Transverse colon (tissue), 4 donors: Measurements from ENCODE around the gene EXOSC10. TPM values are rescaled to one million over a fixed set of nuclear protein-coding genes. Genes with fewer than 3 reads are reported as not detected.
"Not testable (repeated sequence)": the region's sequence is repeated elsewhere in the genome, so short reads cannot be mapped to it uniquely, and the experiment has no call there.

Source experiments
- DNase-seq: peaks from one replicate; pipeline ENCODE4 v3.0.0-alpha.2; 2019
- H3K27ac ChIP-seq, 4 donors: fragments of 200-600 bp; sonication (generic); 2 replicates each; pipeline ENCODE4 v1.5.1; 2016 to 2018; ENCODE audit warnings: inconsistent platforms in 4 of 4
- H3K27me3 ChIP-seq: fragments of 200-600 bp; sonication (generic); 2 replicates; pipeline ENCODE4 v1.5.1; 2017; ENCODE audit warnings: inconsistent platforms
- H3K36me3 ChIP-seq, 4 donors: fragments of 200-600 bp; sonication (generic); 2 replicates each; pipeline ENCODE4 v1.5.1; 2017 to 2019; ENCODE audit warnings: inconsistent platforms in 4 of 4
- H3K4me1 ChIP-seq, 4 donors: fragments of 200-600 bp; sonication (generic); 2 replicates each; pipeline ENCODE4 v1.5.1; 2017 to 2020; ENCODE audit warnings: inconsistent platforms in 4 of 4
- H3K4me3 ChIP-seq, 4 donors: fragments of 200-600 bp; sonication (generic); 1 replicate in 1 of 4; 2 replicates in 3 of 4; pipeline versions ENCODE4 v1.5.1 to v1.6.1; 2017 to 2019; ENCODE audit warnings: inconsistent platforms in 4 of 4
- H3K9me3 ChIP-seq, 2 donors: fragments of 200-600 bp; sonication (generic); 2 replicates each; pipeline ENCODE4 v1.5.1; 2017 to 2019; ENCODE audit warnings: inconsistent platforms in 2 of 2
- EP300 ChIP-seq: sonication (generic); formaldehyde crosslinking; IDR thresholded peaks from one replicate; pipeline ENCODE4 v1.6.1; 2017; ENCODE audit warnings: antibody characterized with exemption, low read depth
- POLR2A ChIP-seq: fragments of 450-650 bp; IDR thresholded peaks from one replicate; pipeline ENCODE4 v1.6.1; 2016; ENCODE audit warnings: antibody characterized with exemption, mild to moderate bottlenecking, moderate library complexity
- POLR2AphosphoS5 ChIP-seq, 3 donors: sonication (generic); formaldehyde crosslinking; IDR thresholded peaks; one replicate each; pipeline ENCODE4 v1.6.1; 2016; ENCODE audit warnings: antibody characterized with exemption in 3 of 3
- WGBS, 2 donors: methylation state at CpG; one replicate each; pipeline ENCODE4 v1.1.5; 2018; ENCODE audit warnings: low coverage in 1 of 2; 5-methylcytosine and 5-hydroxymethylcytosine counted together
- in situ Hi-C, 4 donors: fragments of 200-750 bp; cut with MboI; loops; one replicate each; pipeline versions ENCODE4 v1.15.0 to v1.15.1; 2017; ENCODE audit warnings: low sequenced_read_pairs in 3 of 4, low pct_ligation_motif_present in 1 of 4, low pct_unique_long_range_greater_than_20kb in 1 of 4
- intact Hi-C: fragments of 100-400 bp; cut with DNase I; formaldehyde crosslinking; loops from one replicate; pipeline ENCODE4 v1.15.1; 2023; ENCODE audit warnings: low total_unique reads
- total RNA-seq, 4 donors: library from RNA; depleted of rRNA; stranded (reverse); fragments of >200 nt; gene quantifications; one replicate each; pipeline ENCODE4 v1.1.0, GENCODE V29; 2016
- TF ChIP-seq, protein P1 (sequence below), 5 experiments: fragments of 200-600 bp in 3 of 5; fragments of 450-650 bp in 2 of 5; sonication (generic) in 3 of 5; IDR thresholded peaks; 1 replicate in 2 of 5; 2 replicates in 3 of 5; pipeline ENCODE4 v1.5.1; 2016 to 2017; ENCODE audit warnings: antibody characterized with exemption in 5 of 5, inconsistent platforms in 3 of 5, mild to moderate bottlenecking in 2 of 5, moderate library complexity in 1 of 5

Gene EXOSC10
- total RNA-seq, 4 donors from 2014 or later = 43.8 to 113 (median 68.7) TPM

GRCh38 chr1:11109047-11109760 is 9.5 kb upstream of the EXOSC10 start:
- in situ Hi-C loops = no loop called here
- no peak for DNase-seq
- H3K27me3 ChIP-seq = no peaks in the 10 kb centered on the region
- TF ChIP-seq POLR2AphosphoS5 (IDR thresholded peaks at IDR 0.05) = no peak
- TF ChIP-seq, protein P1, sequence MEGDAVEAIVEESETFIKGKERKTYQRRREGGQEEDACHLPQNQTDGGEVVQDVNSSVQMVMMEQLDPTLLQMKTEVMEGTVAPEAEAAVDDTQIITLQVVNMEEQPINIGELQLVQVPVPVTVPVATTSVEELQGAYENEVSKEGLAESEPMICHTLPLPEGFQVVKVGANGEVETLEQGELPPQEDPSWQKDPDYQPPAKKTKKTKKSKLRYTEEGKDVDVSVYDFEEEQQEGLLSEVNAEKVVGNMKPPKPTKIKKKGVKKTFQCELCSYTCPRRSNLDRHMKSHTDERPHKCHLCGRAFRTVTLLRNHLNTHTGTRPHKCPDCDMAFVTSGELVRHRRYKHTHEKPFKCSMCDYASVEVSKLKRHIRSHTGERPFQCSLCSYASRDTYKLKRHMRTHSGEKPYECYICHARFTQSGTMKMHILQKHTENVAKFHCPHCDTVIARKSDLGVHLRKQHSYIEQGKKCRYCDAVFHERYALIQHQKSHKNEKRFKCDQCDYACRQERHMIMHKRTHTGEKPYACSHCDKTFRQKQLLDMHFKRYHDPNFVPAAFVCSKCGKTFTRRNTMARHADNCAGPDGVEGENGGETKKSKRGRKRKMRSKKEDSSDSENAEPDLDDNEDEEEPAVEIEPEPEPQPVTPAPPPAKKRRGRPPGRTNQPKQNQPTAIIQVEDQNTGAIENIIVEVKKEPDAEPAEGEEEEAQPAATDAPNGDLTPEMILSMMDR (IDR thresholded peaks at IDR 0.05) = no peak
- no peak for TF ChIP-seq POLR2A
- TF ChIP-seq EP300 = no peak
- 85 to 89% methylated on average over 6 to 7 of the region's 7 CpGs for WGBS, 2 donors
- peaks cover 0 to 43% (median 20%) of the 10 kb centered on the region in 4 donors for H3K36me3 ChIP-seq
- intact Hi-C loops = no loop called here
- no peak overlapping the region for H3K4me3 ChIP-seq
- H3K27ac ChIP-seq = no peak overlapping the region
- no peaks in the 10 kb centered on the region for H3K4me1 ChIP-seq
- H3K9me3 ChIP-seq = no peaks in the 10 kb centered on the region

- in situ Hi-C loops = no loop called here
- Histone ChIP-seq H3K4me1 (no peaks in the 10 kb centered on the region), H3K9me3 (no peaks in the 10 kb centered on the region), H3K27ac (no peak overlapping the region), H3K27me3 (no peaks in the 10 kb centered on the region), H3K36me3 (peaks cover 0 to 32% (median 15%) of the 10 kb centered on the region in 4 donors), H3K4me3 (no peak overlapping the region)
- intact Hi-C loops = no loop called here
- TF ChIP-seq POLR2A = no peak
- TF ChIP-seq, protein P1 (IDR thresholded peaks at IDR 0.05) = no peak
- TF ChIP-seq POLR2AphosphoS5 (IDR thresholded peaks at IDR 0.05) = no peak
- TF ChIP-seq EP300 = no peak
- no peak for DNase-seq
- 76 to 81% methylated on average over 3 to 5 of the region's 5 CpGs for WGBS, 2 donors
These were observed 7.9 kb upstream of the EXOSC10 start for GRCh38 chr1:11107599-11107998.

DNA sequence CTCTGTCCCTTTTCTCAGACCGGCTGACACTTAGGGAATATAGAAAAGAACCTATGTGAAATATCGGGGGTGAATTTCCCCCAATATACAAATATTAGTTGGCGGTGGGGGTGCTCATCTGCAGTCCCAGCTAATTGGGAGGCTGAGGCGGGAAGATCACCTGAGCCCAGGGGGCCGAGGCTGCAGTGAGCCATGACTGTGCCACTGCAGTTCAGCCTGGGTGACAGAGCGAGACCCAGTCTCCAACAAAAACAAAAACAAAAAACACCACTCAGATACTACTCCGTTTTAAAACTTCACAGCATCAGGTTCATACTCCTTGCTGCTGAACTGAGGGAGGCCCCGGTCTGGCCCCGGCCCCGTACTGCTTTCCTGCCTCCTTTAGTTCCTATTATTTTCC is 5.9 kb upstream of the EXOSC10 start:
- TF ChIP-seq POLR2AphosphoS5 (IDR thresholded peaks at IDR 0.05) = no peak
- TF ChIP-seq, protein P1 (IDR thresholded peaks at IDR 0.05) = no peak
- no peak for TF ChIP-seq POLR2A
- no peak for TF ChIP-seq EP300
- H3K36me3 ChIP-seq = peaks cover 0 to 28% (median 11%) of the 10 kb centered on the region in 4 donors
- H3K9me3 ChIP-seq = no peaks in the 10 kb centered on the region
- no peaks in the 10 kb centered on the region for H3K27me3 ChIP-seq
- DNase-seq = no peak
- no peak overlapping the region for H3K4me3 ChIP-seq
- intact Hi-C loops = no loop called here
- no peaks in the 10 kb centered on the region for H3K4me1 ChIP-seq
- in situ Hi-C loops = no loop called here
- H3K27ac ChIP-seq = no peak overlapping the region
- 93 to 96% methylated on average over 3 to 10 of the region's 10 CpGs for WGBS, 2 donors

DNA sequence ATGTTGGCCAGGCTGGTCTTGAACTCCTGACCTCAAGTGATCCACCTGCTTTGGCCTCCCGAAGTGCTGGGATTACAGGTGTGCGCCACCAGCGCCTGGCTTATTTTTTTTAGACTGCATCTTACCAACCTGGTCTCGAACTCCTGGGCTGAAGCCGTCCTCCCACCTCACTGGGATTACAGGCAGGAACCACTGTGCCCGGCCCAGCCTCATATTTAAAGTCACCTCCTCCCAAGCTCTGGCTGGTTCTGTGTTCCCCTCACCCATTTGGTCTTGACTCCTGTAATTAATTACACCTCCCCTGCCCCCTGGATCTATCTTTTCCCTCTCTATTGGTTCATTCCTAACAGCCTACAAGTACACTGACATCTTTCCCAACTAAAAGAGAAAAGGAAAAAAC is 1.7 kb upstream of the EXOSC10 start:
- Histone ChIP-seq H3K27me3 (no peaks in the 10 kb centered on the region), H3K4me1 (peaks cover 7 to 17% (median 10%) of the 10 kb centered on the region in 4 donors), H3K27ac (no peak overlapping the region), H3K4me3 (no peak overlapping the region), H3K36me3 (peaks cover 0 to 11% (median 2%) of the 10 kb centered on the region in 4 donors), H3K9me3 (no peaks in the 10 kb centered on the region)
- in situ Hi-C loops = no loop called here
- 93% methylated on average over 6 of the region's 6 CpGs; no CpG with 5 or more reads in 1 of the 2 donors for WGBS, 2 donors
- intact Hi-C loops = no loop called here
- TF ChIP-seq POLR2AphosphoS5 (IDR thresholded peaks at IDR 0.05) = no peak
- no peak for DNase-seq

GRCh38 chr1:11100806-11101205 is 1.1 kb upstream of the EXOSC10 start:
- in situ Hi-C loops, H3K27ac ChIP-seq, H3K9me3 ChIP-seq, DNase-seq, H3K27me3 ChIP-seq, H3K4me3 ChIP-seq, intact Hi-C loops: not testable (repeated sequence)
- WGBS, 2 donors = 93 to 97% methylated on average over 17 of the region's 17 CpGs
- H3K36me3 ChIP-seq = peaks cover 0 to 12% (median 4%) of the 10 kb centered on the region in 4 donors
- peaks cover 7 to 17% (median 10%) of the 10 kb centered on the region in 4 donors for H3K4me1 ChIP-seq
